Measurements from ENCODE around the gene SLC25A45. TPM values are rescaled to one million over a fixed set of nuclear protein-coding genes. Genes with fewer than 3 reads are reported as not detected.
A peak's percentile ranks its signal among the peaks of the same experiment; 100 is the strongest.
"Not testable (repeated sequence)": the region's sequence is repeated elsewhere in the genome, so short reads cannot be mapped to it uniquely, and the experiment has no call there.

SLC25A45 gene
- polyA plus RNA-seq, 1 donor, result 7.2 TPM

GRCh38 chr11:65362966-65363365, 19.5 kb downstream of the SLC25A45 start:
- no peak for DNase-seq

GRCh38 chr11:65362320-65362931, 20.0 kb downstream of the SLC25A45 start:
- no peak for DNase-seq

- DNase-seq, result no peak
Measured at GRCh38 chr11:65357856-65358356, 24.5 kb downstream of the SLC25A45 start.

GRCh38 chr11:65356394-65356972, 26.0 kb downstream of the SLC25A45 start:
- DNase-seq, result no peak

- no peak for DNase-seq
Measured at GRCh38 chr11:65355776-65356393, 26.6 kb downstream of the SLC25A45 start.

GRCh38 chr11:65355013-65355775, 27.3 kb downstream of the SLC25A45 start:
- DNase-seq, result no peak

GRCh38 chr11:65354265-65355012, 28.0 kb downstream of the SLC25A45 start, which contains the start of gene TIGD3:
Gene TIGD3 (plus strand): TSS chr11:65354751. CDS start chr11:65355809, 1,058 bp downstream.
- DNase-seq, result peak; percentile 98

- DNase-seq, result no peak
Measured at GRCh38 chr11:65353900-65354264, 28.6 kb downstream of the SLC25A45 start.

- DNase-seq, result no peak
Measured at GRCh38 chr11:65353376-65353775, 29.1 kb downstream of the SLC25A45 start.

- no peak for DNase-seq
Measured at GRCh38 chr11:65352783-65353182, 29.7 kb downstream of the SLC25A45 start.

GRCh38 chr11:65351511-65351910, 30.9 kb downstream of the SLC25A45 start:
- DNase-seq, result no peak

GRCh38 chr11:65341856-65342255, 40.6 kb downstream of the SLC25A45 start:
- DNase-seq, result no peak

- DNase-seq, result no peak
Measured at GRCh38 chr11:65340226-65340625, 42.2 kb downstream of the SLC25A45 start.

GRCh38 chr11:65338676-65339075, 43.8 kb downstream of the SLC25A45 start:
- no peak for DNase-seq

GRCh38 chr11:65334696-65335295, 47.6 kb downstream of the SLC25A45 start:
- no peak for DNase-seq

- not testable (repeated sequence) for DNase-seq
Measured at GRCh38 chr11:65332591-65332990, 49.9 kb downstream of the SLC25A45 start.

GRCh38 chr11:65330544-65330943, 51.9 kb downstream of the SLC25A45 start:
- DNase-seq, result no peak

- DNase-seq, result peak; percentile 93
Measured at GRCh38 chr11:65329944-65330403, 52.5 kb downstream of the SLC25A45 start.

GRCh38 chr11:65329478-65329877, 53.0 kb downstream of the SLC25A45 start:
- DNase-seq, result no peak

- no peak for DNase-seq
Measured at GRCh38 chr11:65327021-65327420, 55.4 kb downstream of the SLC25A45 start.

- no peak for DNase-seq
Measured at GRCh38 chr11:65325435-65325834, 57.0 kb downstream of the SLC25A45 start.

All from left kidney (tissue), 2 donors.